ENCODE data around the gene PDE6B. TPM values are rescaled to one million over a fixed set of nuclear protein-coding genes. Genes with fewer than 3 reads are reported as not detected.

Gene PDE6B
- total RNA-seq, 4 donors from 2014 or later: 6.4 to 26.4 (median 14.4) TPM

- TF ChIP-seq CTCF (IDR thresholded peaks at IDR 0.05) (no peak), POLR2A (IDR thresholded peaks at IDR 0.05) (no peak)
- WGBS, 2 donors: 65 to 94% methylated on average over 9 to 16 of the region's 26 CpGs
- H3K27me3 ChIP-seq: no peaks in the 10 kb centered on the region
- peak overlapping the region in 2 of 3 donors; percentile 89 to 93 for H3K27ac ChIP-seq
- peak overlapping the region; percentile 83 to 92 (median 88) for H3K4me3 ChIP-seq (replicated peaks in 1 of 3)
- intact Hi-C loops (cut with DNase I): no loop called here
- H3K9me3 ChIP-seq: no peaks in the 10 kb centered on the region
- peaks cover 15 to 20% of the 10 kb centered on the region in 2 donors for H3K4me1 ChIP-seq
- DNase-seq: no peak
- H3K36me3 ChIP-seq: peaks cover 11 to 13% of the 10 kb centered on the region in 2 donors
Observed at GRCh38 chr4:675036-675882, 49.9 kb downstream of the PDE6B start.

- H3K4me1 ChIP-seq: peaks cover 22 to 30% of the 10 kb centered on the region in 2 donors
- no peaks in the 10 kb centered on the region for H3K9me3 ChIP-seq
- TF ChIP-seq CTCF (IDR thresholded peaks at IDR 0.05): no peak
- no peak for TF ChIP-seq POLR2A (IDR thresholded peaks at IDR 0.05)
- intact Hi-C loops (cut with DNase I): no loop called here
- peaks cover 10 to 11% of the 10 kb centered on the region in 2 donors for H3K36me3 ChIP-seq
- no peak for DNase-seq
- no peak overlapping the region for H3K4me3 ChIP-seq (replicated peaks in 1 of 3)
- WGBS, 2 donors: 81 to 83% methylated on average over 10 to 15 of the region's 19 CpGs
- H3K27me3 ChIP-seq: no peaks in the 10 kb centered on the region
- no peak overlapping the region for H3K27ac ChIP-seq
Observed at GRCh38 chr4:675980-676870, 50.9 kb downstream of the PDE6B start.

- TF ChIP-seq POLR2A (IDR thresholded peaks at IDR 0.05) (no peak), CTCF (IDR thresholded peaks at IDR 0.05) (no peak)
- H3K9me3 ChIP-seq: no peaks in the 10 kb centered on the region
- no peak overlapping the region for H3K27ac ChIP-seq
- 75 to 82% methylated on average over 3 to 7 of the region's 8 CpGs for WGBS, 2 donors
- H3K36me3 ChIP-seq: peaks cover 4% of the 10 kb centered on the region in 2 donors
- DNase-seq: no peak
- H3K4me3 ChIP-seq (replicated peaks in 1 of 3): no peak overlapping the region
- H3K27me3 ChIP-seq: no peaks in the 10 kb centered on the region
- peaks cover 22 to 30% of the 10 kb centered on the region in 2 donors for H3K4me1 ChIP-seq
- intact Hi-C loops (cut with DNase I): no loop called here
Observed at GRCh38 chr4:676871-677235, 51.5 kb downstream of the PDE6B start.

- H3K27ac ChIP-seq: no peak overlapping the region
- intact Hi-C loops (cut with DNase I): no loop called here
- TF ChIP-seq CTCF (IDR thresholded peaks at IDR 0.05) (no peak), POLR2A (IDR thresholded peaks at IDR 0.05) (no peak)
- H3K27me3 ChIP-seq: no peaks in the 10 kb centered on the region
- WGBS, 2 donors: 73 to 75% methylated on average over 22 to 26 of the region's 26 CpGs
- DNase-seq: no peak
- H3K9me3 ChIP-seq: no peaks in the 10 kb centered on the region
- peaks cover 22 to 30% of the 10 kb centered on the region in 2 donors for H3K4me1 ChIP-seq
- no peaks in the 10 kb centered on the region for H3K36me3 ChIP-seq
- H3K4me3 ChIP-seq (replicated peaks in 1 of 3): no peak overlapping the region
Observed at GRCh38 chr4:677431-678293, 52.3 kb downstream of the PDE6B start.

Data from thyroid gland (tissue), 4 donors.